GM10248 (cell line): ENCODE measurements around the gene PSMB10.

ENCODE experiments used
- CTCF ChIA-PET: fragments of 300-600 bp; sonication (Branson Sonifier 250); formaldehyde crosslinking; extraction: SDS; loops from one replicate; lab custom pipeline; 2021; ENCODE audit warnings: antibody characterized with exemption; lab: Yijun Ruan, JAX
- POLR2A ChIA-PET: fragments of 350-650 bp; sonication (Branson Sonifier 250); formaldehyde crosslinking; extraction: SDS; loops from one replicate; lab custom pipeline; 2020; ENCODE audit warnings: antibody characterized with exemption; lab: Yijun Ruan, JAX
- DNase-seq: peaks from one replicate; pipeline ENCODE4 v3.0.0; 2012; ENCODE audit errors: extremely low spot score
- CTCF ChIP-seq: IDR thresholded peaks from 2 replicates; pipeline ENCODE4 v1.5.1; 2012; ENCODE audit warnings: mild to moderate bottlenecking, low read depth; ENCODE audit errors: extremely low read depth, missing control alignments, control extremely low read depth

Gene PSMB10

DNA sequence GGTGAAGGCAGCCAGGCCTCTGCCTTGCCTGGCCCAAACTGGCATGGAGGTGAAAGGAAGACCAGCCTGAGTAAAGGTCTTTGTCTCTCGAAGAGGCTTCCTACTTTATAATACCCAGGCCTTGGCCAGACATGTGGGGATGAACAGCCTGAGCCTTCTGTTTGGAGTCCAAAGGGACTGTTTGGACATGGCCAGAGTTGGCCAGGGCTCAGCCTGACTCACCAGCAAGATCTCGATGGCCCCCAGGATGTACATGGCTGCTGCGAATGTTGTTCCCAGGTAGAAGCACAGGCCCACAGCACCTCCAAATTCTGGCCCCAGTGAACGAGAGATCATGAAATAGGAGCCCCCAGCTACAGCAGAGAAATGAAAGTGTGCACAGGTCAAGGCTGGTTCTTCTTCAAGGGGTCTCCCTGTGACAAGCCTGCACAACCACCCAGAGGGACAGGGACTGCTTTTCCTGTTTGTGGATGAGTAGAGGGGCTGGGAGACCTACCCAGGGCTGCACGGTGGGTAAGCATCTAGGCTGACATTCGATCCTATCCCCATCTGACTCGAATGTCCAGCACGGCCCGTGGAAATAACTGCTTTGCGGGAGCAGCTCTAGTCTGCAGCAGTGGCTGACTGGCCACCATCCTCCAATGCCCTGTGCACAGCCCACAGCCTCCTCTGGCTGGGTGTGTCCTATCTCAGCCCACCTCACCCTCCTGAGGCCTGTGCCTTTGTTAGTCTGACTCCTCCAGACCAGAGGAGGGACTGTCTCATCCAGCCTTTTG is 18.0 kb upstream of the PSMB10 start:
- TF ChIP-seq CTCF, result no peak
- CTCF ChIA-PET, result interaction anchor here (0.9 to 2.3 kb wide), 3 partner anchors 14 to 276 kb away, joined by 3 to 6 read pairs (median 3); partner anchors contain the start of gene PSMB10
- POLR2A ChIA-PET, result no interaction called here
- no peak for DNase-seq

GRCh38 chr16:67953641-67954375 is 17.2 kb upstream of the PSMB10 start:
- no peak for DNase-seq
- ChIA-PET POLR2A (no interaction called here), CTCF (interaction anchor here (1.1 to 2.3 kb wide), 8 partner anchors 11 to 276 kb away, joined by 3 to 7 read pairs (median 4); partner anchors contain the start of gene PSMB10)
- no peak for TF ChIP-seq CTCF

GRCh38 chr16:67951485-67951884 is 14.8 kb upstream of the PSMB10 start:
- no peak for TF ChIP-seq CTCF
- DNase-seq, result no peak
- ChIA-PET POLR2A (interaction anchor here (1.6 kb wide), 1 partner anchor 8 kb away, joined by 4 read pairs; no protein-coding TSS in a partner anchor), CTCF (interaction anchor here (1.1 to 1.2 kb wide), 2 partner anchors 68 to 279 kb away, joined by 3 read pairs; no protein-coding TSS in a partner anchor)

DNA sequence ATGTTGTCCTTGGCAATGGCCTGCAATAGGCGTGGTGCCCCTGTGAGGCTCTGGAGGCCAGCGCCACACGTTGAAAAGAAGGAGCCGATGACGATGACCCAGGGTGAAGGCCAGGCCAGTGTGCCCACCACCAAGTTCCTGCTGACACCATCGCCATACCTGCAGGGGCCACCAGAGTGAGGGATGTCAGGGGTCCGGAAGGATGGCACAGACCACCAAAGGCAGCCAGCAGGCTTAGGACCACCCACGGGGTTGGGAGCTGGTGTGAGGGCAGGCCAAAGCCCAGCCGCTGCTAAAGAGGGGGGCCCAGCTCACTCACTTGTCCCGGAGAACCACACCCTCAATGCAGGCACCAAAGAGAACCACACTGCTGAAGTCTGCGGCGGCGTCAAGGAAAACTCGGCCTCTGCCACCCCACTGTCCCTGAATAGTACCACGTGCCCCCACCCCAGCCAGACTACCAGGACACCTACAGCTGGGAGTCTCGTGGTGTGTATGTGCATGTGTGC is 13.7 kb upstream of the PSMB10 start:
- ChIA-PET POLR2A (interaction anchor here (0.5 to 1.6 kb wide), 2 partner anchors 9 to 367 kb away, joined by 4 to 6 read pairs; no protein-coding TSS in a partner anchor), CTCF (interaction anchor here (1.0 to 1.5 kb wide), 4 partner anchors 9 to 135 kb away, joined by 3 to 5 read pairs (median 4); no protein-coding TSS in a partner anchor)
- no peak for TF ChIP-seq CTCF
- DNase-seq, result no peak

GRCh38 chr16:67949645-67950044 is 13.0 kb upstream of the PSMB10 start:
- ChIA-PET CTCF (interaction anchor here (1.0 to 1.6 kb wide), 4 partner anchors 10 to 134 kb away, joined by 3 to 5 read pairs (median 4); no protein-coding TSS in a partner anchor), POLR2A (interaction anchor here (0.5 kb wide), 1 partner anchor 366 kb away, joined by 6 read pairs; no protein-coding TSS in a partner anchor)
- no peak for DNase-seq
- no peak for TF ChIP-seq CTCF

DNA sequence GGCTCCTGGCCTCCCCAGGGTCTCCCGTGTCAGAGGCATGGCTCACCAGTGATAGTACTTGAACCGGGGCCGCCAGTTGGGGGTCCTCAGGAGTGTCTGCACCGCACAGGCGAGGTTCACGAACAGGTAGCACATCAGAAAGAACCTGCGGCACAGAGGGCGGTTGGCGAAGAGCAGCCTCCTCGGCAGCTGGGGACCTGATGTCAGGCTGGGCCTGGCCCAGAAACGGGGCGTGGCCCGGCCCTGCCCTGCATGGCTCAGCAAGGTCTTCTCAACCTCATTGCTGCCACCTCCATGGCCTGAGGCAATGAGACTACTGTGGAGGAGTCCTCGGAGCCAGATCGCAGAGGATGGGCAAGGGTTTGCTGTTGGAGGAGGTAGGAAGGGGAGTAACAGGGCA is 11.4 kb upstream of the PSMB10 start:
- ChIA-PET CTCF (interaction anchor here (1.4 to 1.6 kb wide), 3 partner anchors 11 to 19 kb away, joined by 3 read pairs; partner anchors contain the start of gene PSMB10), POLR2A (no interaction called here)
- no peak for TF ChIP-seq CTCF
- no peak for DNase-seq
